ENCODE measurements around the gene PDZD7. TPM values are rescaled to one million over a fixed set of nuclear protein-coding genes. Genes with fewer than 3 reads are reported as not detected.
A peak's percentile ranks its signal among the peaks of the same experiment; 100 is the strongest.

The PDZD7 gene
- total RNA-seq, 3 donors from 2014 or later: 0.05 to 0.26 TPM; not detected in 1

DNA sequence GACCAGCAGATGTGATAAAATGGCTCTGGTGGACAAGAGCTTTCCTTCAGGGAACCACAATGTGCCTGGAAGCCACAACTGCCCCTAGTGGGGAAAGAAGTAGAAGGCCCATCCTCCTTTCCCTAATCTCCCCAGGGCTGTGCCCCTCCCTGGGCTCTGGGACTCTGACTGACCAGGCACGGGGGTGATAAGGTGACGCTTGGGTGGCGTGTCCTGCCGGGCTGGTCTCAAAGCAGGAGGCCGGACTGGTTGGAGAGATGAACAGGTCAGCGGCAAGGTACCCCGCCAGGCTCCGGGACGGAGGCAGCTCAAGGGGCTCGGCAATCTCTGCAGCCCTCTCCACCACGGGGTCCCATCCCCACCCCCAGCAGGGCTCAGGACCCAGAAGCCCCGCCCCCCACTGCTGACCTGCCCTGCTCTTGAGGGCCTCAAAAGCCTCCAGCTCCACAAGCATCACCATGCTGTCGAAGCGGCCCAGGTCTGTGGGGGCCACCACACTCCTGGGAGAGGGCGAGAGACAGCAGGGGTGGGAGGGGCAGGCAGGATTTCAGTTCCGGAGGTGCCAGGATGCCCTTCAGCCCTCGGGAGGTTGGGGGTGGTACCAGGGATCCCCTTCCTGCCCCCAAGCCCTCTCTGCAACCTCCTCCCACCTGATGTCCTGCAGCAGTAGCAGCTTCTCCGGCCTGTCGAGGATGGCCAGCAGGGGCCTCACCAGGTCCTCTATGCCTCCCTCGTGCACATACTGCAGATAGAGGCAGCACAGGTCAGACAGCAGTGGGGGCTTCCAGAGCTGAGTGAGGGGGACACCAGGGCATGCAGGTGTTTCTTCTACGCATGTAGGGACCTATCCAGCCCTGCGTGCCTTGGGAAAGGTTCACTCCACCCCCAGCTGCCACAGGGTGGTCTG is 19.2 kb downstream of the PDZD7 start:
- H3K4me3 Mint-ChIP-seq: no peak overlapping the region
- DNase-seq (no peak), ATAC-seq (no peak)
- H3K36me3 Mint-ChIP-seq (ENCODE audit: insufficient read depth): no peaks in the 10 kb centered on the region
- H3K27me3 Mint-ChIP-seq (ENCODE audit: low read depth): peaks cover 13% of the 10 kb centered on the region
- H3K4me1 Mint-ChIP-seq (ENCODE audit: low read depth): peaks cover 25% of the 10 kb centered on the region
- H3K9me3 Mint-ChIP-seq: no peaks in the 10 kb centered on the region

GRCh38 chr10:101010329-101010728 is 20.6 kb downstream of the PDZD7 start:
- ATAC-seq: no peak
- H3K27me3 Mint-ChIP-seq (ENCODE audit: low read depth): peaks cover 2% of the 10 kb centered on the region
- DNase-seq: no peak
- H3K9me3 Mint-ChIP-seq: no peaks in the 10 kb centered on the region
- no peak overlapping the region for H3K4me3 Mint-ChIP-seq
- H3K36me3 Mint-ChIP-seq (ENCODE audit: insufficient read depth): peaks cover 2% of the 10 kb centered on the region
- H3K4me1 Mint-ChIP-seq (ENCODE audit: low read depth): peaks cover 24% of the 10 kb centered on the region

DNA sequence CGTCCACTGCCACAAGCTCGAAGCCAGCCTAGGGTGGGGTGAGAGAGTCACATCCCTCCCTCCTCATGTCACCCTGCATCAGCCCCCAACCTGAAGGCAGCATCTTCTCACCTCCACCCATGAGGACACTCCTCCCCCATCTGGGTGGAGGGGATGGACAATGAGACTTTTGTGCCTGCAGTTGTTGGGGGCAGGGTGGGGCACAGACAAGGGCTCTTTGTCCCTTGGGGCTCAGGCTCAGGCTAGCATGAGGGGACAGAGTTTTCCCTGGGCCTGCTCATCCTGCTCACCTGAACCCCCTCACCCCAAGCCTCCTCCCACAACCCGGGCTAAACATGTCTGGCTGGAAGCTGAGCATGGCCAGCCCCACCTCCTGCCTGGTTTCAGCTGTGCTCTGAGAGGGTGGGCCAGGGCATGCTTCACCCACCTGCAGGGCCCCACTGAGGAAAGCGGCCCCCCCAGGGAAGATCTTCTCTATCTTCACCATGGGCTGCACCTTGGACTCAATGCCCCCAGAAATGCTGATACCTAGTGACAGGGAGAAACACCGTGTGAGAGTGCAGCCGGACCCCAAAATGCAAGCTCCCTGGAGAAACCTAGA is 22.0 kb downstream of the PDZD7 start:
- Mint-ChIP-seq H3K4me1 (ENCODE audit: low read depth) (peaks cover 10% of the 10 kb centered on the region), H3K9me3 (no peaks in the 10 kb centered on the region), H3K27me3 (ENCODE audit: low read depth) (no peaks in the 10 kb centered on the region), H3K36me3 (ENCODE audit: insufficient read depth) (peaks cover 4% of the 10 kb centered on the region), H3K4me3 (no peak overlapping the region)
- ATAC-seq (no peak), DNase-seq (no peak)

GRCh38 chr10:101007915-101008822 is 22.8 kb downstream of the PDZD7 start:
- ATAC-seq (no peak), DNase-seq (no peak)
- peaks cover 4% of the 10 kb centered on the region for H3K36me3 Mint-ChIP-seq (ENCODE audit: insufficient read depth)
- H3K9me3 Mint-ChIP-seq: no peaks in the 10 kb centered on the region
- H3K4me3 Mint-ChIP-seq: no peak overlapping the region
- H3K4me1 Mint-ChIP-seq (ENCODE audit: low read depth): peaks cover 7% of the 10 kb centered on the region
- H3K27me3 Mint-ChIP-seq (ENCODE audit: low read depth): no peaks in the 10 kb centered on the region

- DNase-seq: no peak
- no peaks in the 10 kb centered on the region for H3K4me1 Mint-ChIP-seq (ENCODE audit: low read depth)
- H3K27me3 Mint-ChIP-seq (ENCODE audit: low read depth): no peaks in the 10 kb centered on the region
- peaks cover 4% of the 10 kb centered on the region for H3K36me3 Mint-ChIP-seq (ENCODE audit: insufficient read depth)
- ATAC-seq: no peak
- H3K4me3 Mint-ChIP-seq: no peak overlapping the region
- no peaks in the 10 kb centered on the region for H3K9me3 Mint-ChIP-seq
These were observed 23.7 kb downstream of the PDZD7 start for GRCh38 chr10:101007099-101007711.

- no peak for DNase-seq
- H3K36me3 Mint-ChIP-seq (ENCODE audit: insufficient read depth): peaks cover 4% of the 10 kb centered on the region
- no peaks in the 10 kb centered on the region for H3K4me1 Mint-ChIP-seq (ENCODE audit: low read depth)
- no peak overlapping the region for H3K4me3 Mint-ChIP-seq
- no peak for ATAC-seq
- H3K9me3 Mint-ChIP-seq: no peaks in the 10 kb centered on the region
- H3K27me3 Mint-ChIP-seq (ENCODE audit: low read depth): no peaks in the 10 kb centered on the region
These were observed 24.3 kb downstream of the PDZD7 start for GRCh38 chr10:101006593-101007098.

DNA sequence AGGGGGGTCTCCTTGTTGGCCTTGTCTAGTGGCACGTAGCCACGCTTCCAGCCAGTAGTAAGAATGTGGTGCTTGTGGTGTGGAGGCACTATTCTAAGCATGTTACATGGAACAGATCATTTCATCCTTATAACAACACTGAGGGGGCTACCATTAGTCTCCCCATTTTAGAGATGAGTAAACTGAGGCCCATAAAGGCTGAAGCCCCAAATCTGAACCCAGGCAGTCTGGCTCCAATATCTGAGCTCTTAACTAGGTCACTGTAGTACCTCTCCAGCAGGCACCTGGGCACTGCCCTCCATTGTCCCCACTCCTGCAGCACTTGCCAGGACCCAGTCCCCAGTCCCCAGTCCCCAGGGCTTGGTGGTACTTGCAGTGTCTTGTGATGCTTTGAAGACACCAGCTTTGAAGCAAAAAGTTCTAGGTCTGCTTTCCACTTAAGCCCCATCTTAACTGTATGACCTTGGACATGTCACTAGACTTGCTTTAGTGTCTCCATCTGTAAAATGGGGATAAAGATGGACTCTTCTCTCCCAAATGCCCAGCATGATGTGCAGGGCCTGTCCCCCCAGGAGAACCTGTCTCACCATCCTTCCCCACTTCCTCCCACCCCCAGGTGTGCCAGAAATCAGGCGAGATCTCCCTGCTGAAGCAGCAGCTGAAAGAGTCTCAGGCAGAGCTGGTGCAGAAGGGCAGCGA is 24.9 kb downstream of the PDZD7 start:
- H3K27me3 Mint-ChIP-seq (ENCODE audit: low read depth): no peaks in the 10 kb centered on the region
- H3K9me3 Mint-ChIP-seq: no peaks in the 10 kb centered on the region
- ATAC-seq (no peak), DNase-seq (no peak)
- H3K4me3 Mint-ChIP-seq: no peak overlapping the region
- H3K36me3 Mint-ChIP-seq (ENCODE audit: insufficient read depth): peaks cover 5% of the 10 kb centered on the region
- H3K4me1 Mint-ChIP-seq (ENCODE audit: low read depth): peaks cover 3% of the 10 kb centered on the region

DNA sequence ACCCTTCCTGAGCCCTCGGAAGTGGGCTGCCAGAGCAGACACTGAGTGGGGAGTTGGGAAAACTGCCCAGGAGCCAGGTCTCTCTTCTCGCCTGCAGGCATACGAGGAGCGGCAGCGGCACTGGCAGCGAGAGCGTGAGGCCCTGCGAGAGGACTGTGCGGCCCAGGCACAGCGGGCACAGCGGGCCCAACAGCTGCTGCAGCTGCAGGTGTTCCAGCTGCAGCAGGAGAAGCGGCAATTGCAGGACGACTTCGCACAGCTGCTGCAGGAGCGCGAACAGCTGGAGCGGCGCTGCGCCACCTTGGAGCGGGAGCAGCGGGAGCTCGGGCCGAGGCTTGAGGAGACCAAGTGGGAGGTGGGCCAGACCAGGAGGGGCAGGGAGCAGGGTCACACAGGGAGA is 25.6 kb downstream of the PDZD7 start:
- Mint-ChIP-seq H3K4me3 (no peak overlapping the region), H3K9me3 (no peaks in the 10 kb centered on the region), H3K4me1 (ENCODE audit: low read depth) (peaks cover 6% of the 10 kb centered on the region), H3K27me3 (ENCODE audit: low read depth) (no peaks in the 10 kb centered on the region), H3K36me3 (ENCODE audit: insufficient read depth) (peaks cover 7% of the 10 kb centered on the region)
- ATAC-seq: no peak
- DNase-seq: no peak

DNA sequence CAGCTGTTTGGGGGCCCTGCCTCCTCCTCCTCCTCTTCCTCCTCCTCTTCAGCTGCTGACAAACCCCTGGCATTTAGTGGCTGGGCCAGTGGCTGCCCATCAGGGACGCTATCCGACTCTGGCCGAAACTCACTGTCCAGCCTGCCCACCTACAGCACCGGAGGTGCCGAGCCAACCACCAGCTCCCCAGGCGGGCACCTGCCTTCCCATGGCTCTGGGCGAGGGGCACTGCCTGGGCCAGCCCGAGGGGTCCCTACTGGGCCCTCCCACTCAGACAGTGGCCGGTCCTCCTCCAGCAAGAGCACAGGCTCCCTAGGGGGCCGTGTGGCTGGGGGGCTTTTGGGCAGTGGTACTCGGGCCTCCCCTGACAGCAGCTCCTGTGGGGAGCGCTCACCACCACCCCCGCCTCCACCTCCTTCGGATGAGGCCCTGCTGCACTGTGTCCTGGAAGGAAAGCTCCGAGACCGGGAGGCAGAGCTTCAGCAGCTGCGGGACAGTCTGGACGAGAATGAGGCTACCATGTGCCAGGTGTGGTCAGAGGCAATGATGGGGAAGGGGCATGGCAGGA is 27.2 kb downstream of the PDZD7 start:
- Mint-ChIP-seq H3K27me3 (ENCODE audit: low read depth) (no peaks in the 10 kb centered on the region), H3K4me3 (no peak overlapping the region), H3K9me3 (no peaks in the 10 kb centered on the region), H3K36me3 (ENCODE audit: insufficient read depth) (peaks cover 7% of the 10 kb centered on the region), H3K4me1 (ENCODE audit: low read depth) (peaks cover 11% of the 10 kb centered on the region)
- no peak for DNase-seq
- no peak for ATAC-seq

GRCh38 chr10:101002456-101002855 is 28.5 kb downstream of the PDZD7 start:
- Mint-ChIP-seq H3K36me3 (ENCODE audit: insufficient read depth) (peaks cover 7% of the 10 kb centered on the region), H3K4me3 (no peak overlapping the region), H3K4me1 (ENCODE audit: low read depth) (peaks cover 21% of the 10 kb centered on the region), H3K9me3 (no peaks in the 10 kb centered on the region), H3K27me3 (ENCODE audit: low read depth) (no peaks in the 10 kb centered on the region)
- no peak for ATAC-seq
- no peak for DNase-seq

- Mint-ChIP-seq H3K27me3 (ENCODE audit: low read depth) (no peaks in the 10 kb centered on the region), H3K9me3 (no peaks in the 10 kb centered on the region), H3K36me3 (ENCODE audit: insufficient read depth) (peaks cover 7% of the 10 kb centered on the region), H3K4me3 (no peak overlapping the region), H3K4me1 (ENCODE audit: low read depth) (peaks cover 23% of the 10 kb centered on the region)
- no peak for DNase-seq
- no peak for ATAC-seq
These were observed 29.3 kb downstream of the PDZD7 start for GRCh38 chr10:101001659-101002035.

- Mint-ChIP-seq H3K4me1 (ENCODE audit: low read depth) (peaks cover 29% of the 10 kb centered on the region), H3K4me3 (peak overlapping the region; percentile 81), H3K27me3 (ENCODE audit: low read depth) (no peaks in the 10 kb centered on the region), H3K36me3 (ENCODE audit: insufficient read depth) (peaks cover 4% of the 10 kb centered on the region), H3K9me3 (no peaks in the 10 kb centered on the region)
- DNase-seq: no peak
- no peak for ATAC-seq
These were observed 29.8 kb downstream of the PDZD7 start for GRCh38 chr10:101000915-101001658.
